ENCODE measurements around the gene UBXN2A.

UBXN2A gene

DNA sequence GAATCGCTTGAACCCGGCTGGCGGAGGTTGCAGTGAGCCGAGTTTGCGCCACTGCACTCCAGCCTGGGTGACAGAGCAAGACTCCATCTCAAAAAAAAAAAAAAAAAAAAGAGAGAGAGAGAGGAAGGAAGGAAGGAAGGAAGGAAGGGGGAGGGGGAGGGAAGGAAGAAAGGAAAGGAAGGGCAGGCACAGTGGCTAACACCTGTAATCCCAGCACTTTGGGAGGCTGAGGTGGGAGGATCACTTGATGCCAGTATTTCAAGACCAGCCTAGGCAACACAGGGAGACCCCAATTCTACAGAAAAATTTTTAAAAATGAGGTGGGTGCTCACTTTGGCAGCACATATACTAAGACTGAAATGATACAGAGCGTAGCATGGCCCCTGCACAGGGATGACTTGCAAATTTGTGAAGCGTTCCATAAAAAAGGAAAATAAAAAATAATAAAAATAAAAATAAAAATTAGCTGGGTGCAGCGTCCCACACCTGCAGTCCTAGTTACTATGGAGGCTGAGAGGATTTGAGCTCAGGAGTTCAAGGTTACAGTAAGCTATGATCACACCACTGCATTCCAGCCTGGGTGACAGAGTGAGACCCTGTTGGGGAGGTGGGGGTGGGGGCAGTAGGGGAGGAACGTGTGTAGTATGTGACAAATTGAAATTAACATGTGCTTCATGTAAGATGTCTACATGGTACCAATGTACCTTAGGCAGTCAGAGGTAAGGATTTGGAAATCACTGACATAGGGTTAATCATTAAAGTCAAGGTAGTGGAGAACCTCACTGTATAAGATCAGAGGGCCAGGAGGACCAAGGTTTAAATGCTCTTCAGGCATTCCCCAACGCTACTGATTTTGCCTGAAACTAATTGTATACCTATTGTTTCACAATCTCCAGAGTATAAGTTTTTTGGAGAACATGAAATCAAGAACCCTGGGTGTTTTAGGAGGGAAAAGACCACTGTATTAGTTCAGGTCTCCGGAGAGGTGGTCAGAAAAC, 105.5 kb downstream of the UBXN2A start:
- no peak overlapping the region for H3K4ac ChIP-seq (ENCODE audit: low read depth in 1 of 2, low read length in 2 of 2)
- peak overlapping the region in 1 of 2 experiments; percentile 95 for H3K4me3 ChIP-seq (ENCODE audit: insufficient read depth in 1 of 2, low read depth in 1 of 2, low read length in 2 of 2)
- no peak overlapping the region for H2BK12ac ChIP-seq (ENCODE audit: low read length in 2 of 2)
- H3K9me3 ChIP-seq (ENCODE audit: control insufficient read depth, low read length), result no peaks in the 10 kb centered on the region
- H4K91ac ChIP-seq (ENCODE audit: low read length), result no peak overlapping the region
- H2BK15ac ChIP-seq (ENCODE audit: low read depth, poor library complexity, severe bottlenecking), result no peak overlapping the region
- no peak overlapping the region for H2BK120ac ChIP-seq (ENCODE audit: low read depth, low read length)
- H3K36me3 ChIP-seq (ENCODE audit: control insufficient read depth in 1 of 2, insufficient read depth in 2 of 2, low read depth in 1 of 2, low read length in 2 of 2), result no peaks in the 10 kb centered on the region
- H3K23ac ChIP-seq (ENCODE audit: low read length in 2 of 2), result no peak overlapping the region
- H4K8ac ChIP-seq (ENCODE audit: low read length), result no peak overlapping the region
- WGBS, result 89% methylated on average over 8 of the region's 11 CpGs
- no peak overlapping the region for H3K18ac ChIP-seq (ENCODE audit: low read depth in 1 of 2, low read length in 2 of 2)
- peak overlapping the region; percentile 87 for H3K9ac ChIP-seq (ENCODE audit: low read length)
- no peak overlapping the region for H2BK5ac ChIP-seq (ENCODE audit: low read depth, low read length, poor library complexity, severe bottlenecking)
- H2AFZ ChIP-seq (ENCODE audit: low read depth, low read length), result no peak overlapping the region
- H3K4me1 ChIP-seq (ENCODE audit: control insufficient read depth, insufficient read depth, low read depth, low read length), result peaks cover 6% of the 10 kb centered on the region
- H3K27me3 ChIP-seq (ENCODE audit: control insufficient read depth in 1 of 2, insufficient read depth in 1 of 2, low read length in 2 of 2), result no peaks in the 10 kb centered on the region
- no peak overlapping the region for H3K14ac ChIP-seq (ENCODE audit: low read length in 2 of 2)
- no peak overlapping the region for H3K27ac ChIP-seq (ENCODE audit: low read length, poor library complexity, severe bottlenecking)
- H3K79me1 ChIP-seq (replicated peaks; ENCODE audit: low read length, poor library complexity, severe bottlenecking), result peaks cover 11% of the 10 kb centered on the region
- DNase-seq, result no peak
- peak overlapping the region; percentile 19 for H3K4me2 ChIP-seq (ENCODE audit: low read length, poor library complexity, severe bottlenecking)
- no peak overlapping the region for H2AK5ac ChIP-seq (ENCODE audit: low read length, severe bottlenecking)

DNA sequence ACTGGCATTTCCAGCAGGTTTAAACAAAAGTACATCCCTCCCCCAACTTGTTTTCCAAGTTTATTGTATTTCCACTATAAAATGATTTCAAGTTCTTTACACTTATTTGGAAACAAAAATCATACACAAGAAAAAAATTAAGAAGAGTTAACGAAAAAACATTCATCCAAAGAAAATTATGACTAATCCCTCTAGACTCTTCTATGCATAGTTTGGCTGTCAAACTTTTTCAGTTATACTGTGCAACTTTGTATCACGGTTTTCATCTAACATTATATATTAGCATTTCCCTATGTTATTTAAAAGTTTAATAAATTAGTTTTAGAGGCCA, 106.3 kb downstream of the UBXN2A start:
- H3K18ac ChIP-seq (ENCODE audit: low read depth in 1 of 2, low read length in 2 of 2), result no peak overlapping the region
- H3K23ac ChIP-seq (ENCODE audit: low read length in 2 of 2), result no peak overlapping the region
- WGBS, result 0% methylated on average over 1 of the region's 2 CpGs
- no peaks in the 10 kb centered on the region for H3K36me3 ChIP-seq (ENCODE audit: control insufficient read depth in 1 of 2, insufficient read depth in 2 of 2, low read depth in 1 of 2, low read length in 2 of 2)
- H3K4ac ChIP-seq (ENCODE audit: low read depth in 1 of 2, low read length in 2 of 2), result no peak overlapping the region
- no peak for DNase-seq
- H3K14ac ChIP-seq (ENCODE audit: low read length in 2 of 2), result no peak overlapping the region
- peaks cover 6% of the 10 kb centered on the region for H3K4me1 ChIP-seq (ENCODE audit: control insufficient read depth, insufficient read depth, low read depth, low read length)
- no peak overlapping the region for H2BK5ac ChIP-seq (ENCODE audit: low read depth, low read length, poor library complexity, severe bottlenecking)
- H3K79me1 ChIP-seq (replicated peaks; ENCODE audit: low read length, poor library complexity, severe bottlenecking), result peaks cover 11% of the 10 kb centered on the region
- no peak overlapping the region for H3K27ac ChIP-seq (ENCODE audit: low read length, poor library complexity, severe bottlenecking)
- no peak overlapping the region for H2BK15ac ChIP-seq (ENCODE audit: low read depth, poor library complexity, severe bottlenecking)
- no peak overlapping the region for H2AFZ ChIP-seq (ENCODE audit: low read depth, low read length)
- H3K27me3 ChIP-seq (ENCODE audit: control insufficient read depth in 1 of 2, insufficient read depth in 1 of 2, low read length in 2 of 2), result no peaks in the 10 kb centered on the region
- no peaks in the 10 kb centered on the region for H3K9me3 ChIP-seq (ENCODE audit: control insufficient read depth, low read length)
- no peak overlapping the region for H4K8ac ChIP-seq (ENCODE audit: low read length)
- peak overlapping the region in 1 of 2 experiments; percentile 95 for H3K4me3 ChIP-seq (ENCODE audit: insufficient read depth in 1 of 2, low read depth in 1 of 2, low read length in 2 of 2)
- peak overlapping the region; percentile 87 for H3K4me2 ChIP-seq (ENCODE audit: low read length, poor library complexity, severe bottlenecking)
- H3K9ac ChIP-seq (ENCODE audit: low read length), result peak overlapping the region; percentile 87
- no peak overlapping the region for H2BK120ac ChIP-seq (ENCODE audit: low read depth, low read length)
- no peak overlapping the region for H4K91ac ChIP-seq (ENCODE audit: low read length)
- no peak overlapping the region for H2BK12ac ChIP-seq (ENCODE audit: low read length in 2 of 2)
- H2AK5ac ChIP-seq (ENCODE audit: low read length, severe bottlenecking), result no peak overlapping the region

DNA sequence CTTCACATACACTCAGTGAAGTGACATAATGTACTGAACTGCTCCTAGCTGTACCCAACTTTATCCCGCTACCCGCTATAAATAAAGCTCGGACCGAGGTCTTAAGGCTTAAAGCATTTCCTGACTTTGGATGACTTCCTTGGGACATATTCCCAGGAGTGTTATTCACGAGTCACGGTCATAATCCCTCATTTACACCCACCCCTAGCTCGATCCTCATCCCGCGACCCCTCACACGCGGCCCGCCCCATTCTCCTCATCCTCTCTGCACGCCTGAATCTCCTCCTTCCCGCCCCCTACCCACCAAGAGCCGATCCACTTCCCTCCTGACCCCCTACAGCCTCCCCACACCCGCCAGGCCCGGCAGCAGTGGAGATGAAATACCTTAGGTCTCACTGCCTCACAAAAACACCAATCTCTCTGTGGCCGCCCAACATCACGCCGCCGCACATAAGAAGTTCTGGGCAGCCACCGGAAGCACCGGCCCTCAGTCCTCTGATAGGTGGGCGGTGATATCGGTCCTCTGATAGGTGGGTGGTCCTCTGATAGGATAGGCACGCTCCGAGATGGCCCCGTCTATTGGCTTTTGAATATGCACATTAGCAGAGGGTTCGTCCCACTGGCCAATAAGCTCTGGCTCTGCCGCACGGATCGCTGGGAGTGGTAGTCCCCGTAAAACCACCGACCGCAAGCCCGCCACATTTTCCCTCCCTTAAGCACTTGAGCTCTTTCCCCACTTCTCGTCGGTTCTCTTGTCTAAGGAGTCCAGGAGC, 106.9 kb downstream of the UBXN2A start, which contains the start of gene WDCP:
WDCP (minus strand) TSS at position 462 of the 773 bp plus-strand sequence. CDS start 7,897 bp downstream, outside the sequence.
- Histone ChIP-seq H2BK12ac (ENCODE audit: low read length in 2 of 2) (peak within 1 kb of the TSS in 1 of 2 experiments; percentile 54), H3K27ac (ENCODE audit: low read length, poor library complexity, severe bottlenecking) (peak within 1 kb of the TSS; percentile 21), H3K14ac (ENCODE audit: low read length in 2 of 2) (peak within 1 kb of the TSS in 1 of 2 experiments; percentile 61), H2BK120ac (ENCODE audit: low read depth, low read length) (no peak within 1 kb of the TSS), H2BK5ac (ENCODE audit: low read depth, low read length, poor library complexity, severe bottlenecking) (no peak within 1 kb of the TSS), H2BK15ac (ENCODE audit: low read depth, poor library complexity, severe bottlenecking) (no peak within 1 kb of the TSS), H3K79me1 (replicated peaks; ENCODE audit: low read length, poor library complexity, severe bottlenecking) (peaks cover 11% of the 10 kb centered on the region), H2AK5ac (ENCODE audit: low read length, severe bottlenecking) (no peak within 1 kb of the TSS), H4K91ac (ENCODE audit: low read length) (no peak within 1 kb of the TSS), H3K9ac (ENCODE audit: low read length) (peak within 1 kb of the TSS; percentile 87), H3K4me1 (ENCODE audit: control insufficient read depth, insufficient read depth, low read depth, low read length) (peaks cover 6% of the 10 kb centered on the region), H4K8ac (ENCODE audit: low read length) (peak within 1 kb of the TSS; percentile 95), H3K36me3 (ENCODE audit: control insufficient read depth in 1 of 2, insufficient read depth in 2 of 2, low read depth in 1 of 2, low read length in 2 of 2) (no peaks in the 10 kb centered on the region), H3K4ac (ENCODE audit: low read depth in 1 of 2, low read length in 2 of 2) (peak within 1 kb of the TSS in 1 of 2 experiments; percentile 38), H3K9me3 (ENCODE audit: control insufficient read depth, low read length) (no peaks in the 10 kb centered on the region), H3K23ac (ENCODE audit: low read length in 2 of 2) (peak within 1 kb of the TSS in 1 of 2 experiments; percentile 84), H2AFZ (ENCODE audit: low read depth, low read length) (peak within 1 kb of the TSS; percentile 80), H3K4me2 (ENCODE audit: low read length, poor library complexity, severe bottlenecking) (peak within 1 kb of the TSS; percentile 87), H3K18ac (ENCODE audit: low read depth in 1 of 2, low read length in 2 of 2) (peak within 1 kb of the TSS; percentile 70 to 90), H3K4me3 (ENCODE audit: insufficient read depth in 1 of 2, low read depth in 1 of 2, low read length in 2 of 2) (peak within 1 kb of the TSS; percentile 82 to 95), H3K27me3 (ENCODE audit: control insufficient read depth in 1 of 2, insufficient read depth in 1 of 2, low read length in 2 of 2) (no peaks in the 10 kb centered on the region)
- WGBS, result under 1% methylated on average over 38 of the region's 38 CpGs
- peak; percentile 100 for DNase-seq

DNA sequence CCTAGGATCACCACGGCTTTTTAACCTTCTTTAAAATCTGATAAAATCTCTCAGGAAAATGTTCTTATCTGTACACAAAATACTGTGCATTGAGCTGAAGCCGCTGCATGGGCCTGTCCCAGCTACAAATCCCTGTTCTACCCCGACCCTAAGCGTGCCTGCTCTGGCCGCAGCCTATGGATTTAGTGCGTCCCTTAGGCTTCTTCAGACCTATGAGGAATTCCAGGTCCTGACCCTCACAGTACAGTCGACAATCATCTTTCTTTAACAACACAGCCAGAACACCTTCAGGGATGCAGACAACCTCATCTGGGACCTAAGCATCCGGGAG, 107.4 kb downstream of the UBXN2A start:
- Histone ChIP-seq H3K9me3 (ENCODE audit: control insufficient read depth, low read length) (no peaks in the 10 kb centered on the region), H3K27ac (ENCODE audit: low read length, poor library complexity, severe bottlenecking) (no peak overlapping the region), H3K27me3 (ENCODE audit: control insufficient read depth in 1 of 2, insufficient read depth in 1 of 2, low read length in 2 of 2) (no peaks in the 10 kb centered on the region), H3K4me1 (ENCODE audit: control insufficient read depth, insufficient read depth, low read depth, low read length) (peaks cover 6% of the 10 kb centered on the region), H2AFZ (ENCODE audit: low read depth, low read length) (peak overlapping the region; percentile 80), H3K18ac (ENCODE audit: low read depth in 1 of 2, low read length in 2 of 2) (peak overlapping the region in 1 of 2 experiments; percentile 45), H3K9ac (ENCODE audit: low read length) (no peak overlapping the region), H3K4me2 (ENCODE audit: low read length, poor library complexity, severe bottlenecking) (peak overlapping the region; percentile 44), H3K23ac (ENCODE audit: low read length in 2 of 2) (peak overlapping the region in 1 of 2 experiments; percentile 84), H2BK120ac (ENCODE audit: low read depth, low read length) (no peak overlapping the region), H2AK5ac (ENCODE audit: low read length, severe bottlenecking) (no peak overlapping the region), H3K79me1 (replicated peaks; ENCODE audit: low read length, poor library complexity, severe bottlenecking) (peaks cover 11% of the 10 kb centered on the region), H3K14ac (ENCODE audit: low read length in 2 of 2) (no peak overlapping the region), H2BK12ac (ENCODE audit: low read length in 2 of 2) (peak overlapping the region in 1 of 2 experiments; percentile 54), H2BK15ac (ENCODE audit: low read depth, poor library complexity, severe bottlenecking) (no peak overlapping the region), H4K8ac (ENCODE audit: low read length) (peak overlapping the region; percentile 95), H3K4me3 (ENCODE audit: insufficient read depth in 1 of 2, low read depth in 1 of 2, low read length in 2 of 2) (peak overlapping the region in 1 of 2 experiments; percentile 95), H3K4ac (ENCODE audit: low read depth in 1 of 2, low read length in 2 of 2) (peak overlapping the region in 1 of 2 experiments; percentile 38), H4K91ac (ENCODE audit: low read length) (no peak overlapping the region), H3K36me3 (ENCODE audit: control insufficient read depth in 1 of 2, insufficient read depth in 2 of 2, low read depth in 1 of 2, low read length in 2 of 2) (no peaks in the 10 kb centered on the region), H2BK5ac (ENCODE audit: low read depth, low read length, poor library complexity, severe bottlenecking) (no peak overlapping the region)
- 73% methylated on average over 8 of the region's 8 CpGs for WGBS
- no peak for DNase-seq
